Measurements from ENCODE around the gene NCAPG2. TPM values are rescaled to one million over a fixed set of nuclear protein-coding genes. Genes with fewer than 3 reads are reported as not detected.

Gene NCAPG2
- polyA plus RNA-seq, 1 donor from 2014 or later, result 8.3 TPM

DNA sequence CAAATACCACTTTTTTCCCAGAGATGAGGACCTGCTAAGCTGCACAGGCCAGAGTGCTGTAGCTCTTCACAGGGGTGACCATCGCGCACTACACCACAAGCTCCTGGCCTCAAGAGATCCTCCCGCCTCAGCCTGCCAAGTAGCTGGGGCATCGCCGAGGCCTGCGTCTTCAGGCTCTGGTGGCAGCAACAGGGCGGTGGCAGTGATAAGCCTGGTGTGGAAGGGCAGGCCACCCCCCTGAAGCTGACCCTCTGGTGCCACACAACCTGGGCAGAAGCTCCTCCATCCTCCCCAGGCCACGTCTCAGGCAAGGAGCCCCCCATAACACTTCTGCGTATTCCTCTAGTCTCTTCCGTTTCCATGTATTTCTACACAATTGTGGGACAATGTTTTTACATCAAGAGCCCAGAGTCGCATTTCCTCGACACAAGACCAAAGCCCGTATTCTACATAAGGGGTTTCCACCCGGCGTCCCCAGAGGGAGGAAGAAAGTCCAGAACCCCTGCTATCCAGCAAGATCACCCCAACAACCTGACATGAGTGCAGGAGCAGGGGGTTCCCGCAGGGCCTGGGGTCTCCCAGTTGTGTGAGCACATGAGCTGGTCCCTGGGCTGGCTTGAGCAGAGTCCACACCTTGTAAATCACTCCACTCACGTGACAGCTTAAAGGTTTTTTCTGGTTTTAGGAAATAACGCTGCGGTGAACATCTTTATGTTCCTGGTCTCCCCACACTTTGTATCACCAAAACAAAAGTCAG, 37.6 kb upstream of the NCAPG2 start:
- Histone ChIP-seq H3K4me2 (ENCODE audit: low read length) (no peak overlapping the region), H3K27ac (ENCODE audit: low read length) (no peak overlapping the region), H3F3A (ENCODE audit: insufficient read depth, low read length, poor library complexity, severe bottlenecking) (no peaks in the 10 kb centered on the region), H3K4me3 (ENCODE audit: low read length) (no peak overlapping the region), H3K9me3 (ENCODE audit: low read length) (no peaks in the 10 kb centered on the region), H3K9ac (ENCODE audit: low read length) (no peak overlapping the region), H3K27me3 (ENCODE audit: insufficient read depth, low read depth, low read length) (no peaks in the 10 kb centered on the region), H2AFZ (ENCODE audit: low read depth, low read length) (no peak overlapping the region), H3K36me3 (ENCODE audit: insufficient read depth, low read length) (no peaks in the 10 kb centered on the region), H3K79me2 (replicated peaks; ENCODE audit: insufficient read depth, low read length) (no peaks in the 10 kb centered on the region), H3K9me2 (ENCODE audit: insufficient read depth, low read length) (no peaks in the 10 kb centered on the region), H4K20me1 (ENCODE audit: insufficient read depth) (no peaks in the 10 kb centered on the region)
- TF ChIP-seq SMC3 (conservative IDR thresholded peaks at IDR 0.05; ENCODE audit: poor library complexity), result no peak
- TF ChIP-seq EP300 (conservative IDR thresholded peaks at IDR 0.05; ENCODE audit: poor library complexity, severe bottlenecking), result no peak
- TF ChIP-seq, protein P1, sequence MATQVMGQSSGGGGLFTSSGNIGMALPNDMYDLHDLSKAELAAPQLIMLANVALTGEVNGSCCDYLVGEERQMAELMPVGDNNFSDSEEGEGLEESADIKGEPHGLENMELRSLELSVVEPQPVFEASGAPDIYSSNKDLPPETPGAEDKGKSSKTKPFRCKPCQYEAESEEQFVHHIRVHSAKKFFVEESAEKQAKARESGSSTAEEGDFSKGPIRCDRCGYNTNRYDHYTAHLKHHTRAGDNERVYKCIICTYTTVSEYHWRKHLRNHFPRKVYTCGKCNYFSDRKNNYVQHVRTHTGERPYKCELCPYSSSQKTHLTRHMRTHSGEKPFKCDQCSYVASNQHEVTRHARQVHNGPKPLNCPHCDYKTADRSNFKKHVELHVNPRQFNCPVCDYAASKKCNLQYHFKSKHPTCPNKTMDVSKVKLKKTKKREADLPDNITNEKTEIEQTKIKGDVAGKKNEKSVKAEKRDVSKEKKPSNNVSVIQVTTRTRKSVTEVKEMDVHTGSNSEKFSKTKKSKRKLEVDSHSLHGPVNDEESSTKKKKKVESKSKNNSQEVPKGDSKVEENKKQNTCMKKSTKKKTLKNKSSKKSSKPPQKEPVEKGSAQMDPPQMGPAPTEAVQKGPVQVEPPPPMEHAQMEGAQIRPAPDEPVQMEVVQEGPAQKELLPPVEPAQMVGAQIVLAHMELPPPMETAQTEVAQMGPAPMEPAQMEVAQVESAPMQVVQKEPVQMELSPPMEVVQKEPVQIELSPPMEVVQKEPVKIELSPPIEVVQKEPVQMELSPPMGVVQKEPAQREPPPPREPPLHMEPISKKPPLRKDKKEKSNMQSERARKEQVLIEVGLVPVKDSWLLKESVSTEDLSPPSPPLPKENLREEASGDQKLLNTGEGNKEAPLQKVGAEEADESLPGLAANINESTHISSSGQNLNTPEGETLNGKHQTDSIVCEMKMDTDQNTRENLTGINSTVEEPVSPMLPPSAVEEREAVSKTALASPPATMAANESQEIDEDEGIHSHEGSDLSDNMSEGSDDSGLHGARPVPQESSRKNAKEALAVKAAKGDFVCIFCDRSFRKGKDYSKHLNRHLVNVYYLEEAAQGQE (IDR thresholded peaks at IDR 0.05; ENCODE audit: borderline replicate concordance), result no peak
- TF ChIP-seq EZH2 (IDR thresholded peaks at IDR 0.05; ENCODE audit: borderline replicate concordance, insufficient read depth, low read length, poor library complexity, severe bottlenecking), result no peak
- no peak for TF ChIP-seq MXI1 (conservative IDR thresholded peaks at IDR 0.05; ENCODE audit: poor library complexity, severe bottlenecking)
- TF ChIP-seq, protein P2, sequence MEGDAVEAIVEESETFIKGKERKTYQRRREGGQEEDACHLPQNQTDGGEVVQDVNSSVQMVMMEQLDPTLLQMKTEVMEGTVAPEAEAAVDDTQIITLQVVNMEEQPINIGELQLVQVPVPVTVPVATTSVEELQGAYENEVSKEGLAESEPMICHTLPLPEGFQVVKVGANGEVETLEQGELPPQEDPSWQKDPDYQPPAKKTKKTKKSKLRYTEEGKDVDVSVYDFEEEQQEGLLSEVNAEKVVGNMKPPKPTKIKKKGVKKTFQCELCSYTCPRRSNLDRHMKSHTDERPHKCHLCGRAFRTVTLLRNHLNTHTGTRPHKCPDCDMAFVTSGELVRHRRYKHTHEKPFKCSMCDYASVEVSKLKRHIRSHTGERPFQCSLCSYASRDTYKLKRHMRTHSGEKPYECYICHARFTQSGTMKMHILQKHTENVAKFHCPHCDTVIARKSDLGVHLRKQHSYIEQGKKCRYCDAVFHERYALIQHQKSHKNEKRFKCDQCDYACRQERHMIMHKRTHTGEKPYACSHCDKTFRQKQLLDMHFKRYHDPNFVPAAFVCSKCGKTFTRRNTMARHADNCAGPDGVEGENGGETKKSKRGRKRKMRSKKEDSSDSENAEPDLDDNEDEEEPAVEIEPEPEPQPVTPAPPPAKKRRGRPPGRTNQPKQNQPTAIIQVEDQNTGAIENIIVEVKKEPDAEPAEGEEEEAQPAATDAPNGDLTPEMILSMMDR (IDR thresholded peaks at IDR 0.05; ENCODE audit: poor library complexity, severe bottlenecking), result no peak
- no peak for TF ChIP-seq POLR2AphosphoS5 (IDR thresholded peaks at IDR 0.05)
- no peak for TF ChIP-seq TAF1 (IDR thresholded peaks at IDR 0.05; ENCODE audit: low read depth)
- TF ChIP-seq RAD21 (conservative IDR thresholded peaks at IDR 0.05), result no peak

DNA sequence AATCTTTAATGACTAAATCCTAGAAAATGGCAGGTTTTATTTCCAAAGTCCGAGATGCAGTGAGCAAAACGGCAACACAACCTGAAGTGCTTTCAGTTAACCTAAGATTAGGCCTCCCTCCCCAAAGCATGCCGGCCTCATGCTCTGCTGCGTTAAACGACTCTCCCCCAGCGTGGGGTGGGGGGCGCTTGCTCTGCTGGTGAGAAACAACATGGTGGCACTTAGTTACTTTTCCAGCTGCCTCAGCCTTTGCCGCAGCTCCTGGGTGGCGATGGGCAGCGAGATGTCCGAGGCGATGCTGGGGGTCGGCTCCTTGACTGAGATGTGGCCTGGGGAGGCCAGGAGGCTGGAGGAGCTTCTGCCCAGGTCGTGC, 36.7 kb upstream of the NCAPG2 start:
- no peaks in the 10 kb centered on the region for H3K27me3 ChIP-seq (ENCODE audit: insufficient read depth, low read depth, low read length)
- H3K9me3 ChIP-seq (ENCODE audit: low read length), result no peaks in the 10 kb centered on the region
- no peak overlapping the region for H2AFZ ChIP-seq (ENCODE audit: low read depth, low read length)
- no peak overlapping the region for H3K4me2 ChIP-seq (ENCODE audit: low read length)
- H3K4me3 ChIP-seq (ENCODE audit: low read length), result no peak overlapping the region
- no peak overlapping the region for H3K27ac ChIP-seq (ENCODE audit: low read length)
- H3K9me2 ChIP-seq (ENCODE audit: insufficient read depth, low read length), result no peaks in the 10 kb centered on the region
- no peaks in the 10 kb centered on the region for H3K36me3 ChIP-seq (ENCODE audit: insufficient read depth, low read length)
- no peaks in the 10 kb centered on the region for H3F3A ChIP-seq (ENCODE audit: insufficient read depth, low read length, poor library complexity, severe bottlenecking)
- H3K9ac ChIP-seq (ENCODE audit: low read length), result no peak overlapping the region
- no peak for TF ChIP-seq TAF1 (IDR thresholded peaks at IDR 0.05; ENCODE audit: low read depth)
- TF ChIP-seq EZH2 (IDR thresholded peaks at IDR 0.05; ENCODE audit: borderline replicate concordance, insufficient read depth, low read length, poor library complexity, severe bottlenecking), result no peak
- TF ChIP-seq POLR2AphosphoS5 (IDR thresholded peaks at IDR 0.05), result no peak
- no peak for TF ChIP-seq SMC3 (conservative IDR thresholded peaks at IDR 0.05; ENCODE audit: poor library complexity)
- H4K20me1 ChIP-seq (ENCODE audit: insufficient read depth), result no peaks in the 10 kb centered on the region
- no peaks in the 10 kb centered on the region for H3K79me2 ChIP-seq (replicated peaks; ENCODE audit: insufficient read depth, low read length)
